ENCODE results near the gene HIVEP3.

HIVEP3 gene

DNA sequence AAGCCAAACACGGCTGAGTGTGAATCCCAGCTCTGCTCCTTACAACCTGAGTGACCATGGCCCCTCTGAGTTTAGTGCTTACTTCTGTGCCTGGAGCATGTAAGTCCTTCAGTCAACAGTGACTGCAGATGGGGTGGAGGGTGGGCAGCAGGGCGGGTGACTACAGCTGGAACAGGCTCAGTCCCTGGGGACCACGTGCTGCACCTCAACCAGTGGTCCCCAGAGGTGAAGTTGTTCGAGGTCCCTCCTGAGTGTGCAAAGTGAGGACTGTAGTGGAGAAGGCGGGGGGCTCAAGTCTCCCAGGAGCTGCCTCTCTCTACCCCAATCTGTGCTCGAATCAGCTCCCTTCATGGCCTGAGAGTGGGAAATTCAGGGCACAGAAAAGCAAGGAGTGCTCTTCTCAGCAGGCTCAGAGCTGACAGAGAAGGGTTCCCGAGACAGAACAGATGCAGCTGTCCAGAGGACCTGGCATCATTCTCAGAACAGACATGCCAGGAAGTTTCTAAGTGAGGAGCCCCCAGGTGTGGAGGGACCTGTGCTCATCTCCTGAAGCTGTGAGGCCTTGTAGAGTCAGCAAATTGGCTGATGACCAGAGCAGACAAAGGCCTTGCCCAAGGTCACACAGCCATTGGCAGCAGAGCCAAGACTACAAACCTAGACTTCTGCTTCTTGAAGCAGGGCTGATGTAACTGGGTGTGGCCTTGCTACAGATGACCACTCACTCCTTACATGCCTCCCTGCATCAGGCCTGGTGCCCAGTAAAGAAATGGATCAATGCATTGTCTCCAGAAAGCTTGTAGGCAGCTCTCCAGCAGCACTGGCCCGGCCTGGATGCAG lies 372.5 kb downstream of the HIVEP3 start:
- no peak overlapping the region for H3K4me3 ChIP-seq (ENCODE audit: low read depth, low read length)
- no peak for TF ChIP-seq CTCF (IDR thresholded peaks at IDR 0.05; ENCODE audit: insufficient read depth, low read depth, low read length, missing control alignments)
- no peak for DNase-seq (ENCODE audit: low read depth)

DNA sequence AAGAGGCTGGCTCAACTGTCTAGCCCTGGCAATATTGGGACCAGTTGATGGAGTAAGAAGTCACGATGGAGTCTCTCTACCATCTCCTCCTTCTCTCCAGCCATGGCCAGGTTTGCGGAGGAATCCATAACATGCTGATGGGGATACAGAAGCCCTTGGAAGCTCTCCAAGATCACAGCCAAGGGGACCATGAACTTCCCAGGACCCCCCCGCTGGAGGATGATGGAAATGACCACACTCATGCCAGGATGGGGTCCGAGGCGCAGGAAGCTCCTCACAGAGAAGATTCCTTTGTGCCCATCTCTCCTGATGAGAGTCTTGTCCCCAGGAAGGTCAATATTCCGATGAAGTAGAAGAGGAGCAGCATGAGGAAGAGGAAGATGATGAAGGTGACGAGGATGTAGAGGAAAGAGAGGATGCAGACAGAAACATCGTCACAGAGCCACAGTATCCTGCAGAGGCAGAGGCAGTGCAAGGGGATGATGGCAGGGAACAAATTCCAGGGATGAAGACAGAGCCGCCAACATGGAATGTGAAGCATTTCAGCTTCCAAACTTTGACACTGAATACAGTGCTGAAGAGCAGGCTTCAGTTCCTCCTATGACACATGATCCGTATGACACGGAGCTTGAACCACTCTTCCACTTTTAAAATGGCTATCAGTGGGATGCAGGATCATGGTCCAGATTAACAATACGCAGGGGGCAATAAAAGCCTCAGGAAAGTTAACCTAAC lies 376.4 kb downstream of the HIVEP3 start:
- TF ChIP-seq CTCF (IDR thresholded peaks at IDR 0.05; ENCODE audit: insufficient read depth, low read depth, low read length, missing control alignments) = no peak
- no peak for DNase-seq (ENCODE audit: low read depth)
- H3K4me3 ChIP-seq (ENCODE audit: low read depth, low read length) = no peak overlapping the region

- no peak overlapping the region for H3K4me3 ChIP-seq (ENCODE audit: low read depth, low read length)
- DNase-seq (ENCODE audit: low read depth) = no peak
- TF ChIP-seq CTCF (IDR thresholded peaks at IDR 0.05; ENCODE audit: insufficient read depth, low read depth, low read length, missing control alignments) = no peak
These were observed 377.1 kb downstream of the HIVEP3 start for GRCh38 chr1:41541592-41541952.

DNA sequence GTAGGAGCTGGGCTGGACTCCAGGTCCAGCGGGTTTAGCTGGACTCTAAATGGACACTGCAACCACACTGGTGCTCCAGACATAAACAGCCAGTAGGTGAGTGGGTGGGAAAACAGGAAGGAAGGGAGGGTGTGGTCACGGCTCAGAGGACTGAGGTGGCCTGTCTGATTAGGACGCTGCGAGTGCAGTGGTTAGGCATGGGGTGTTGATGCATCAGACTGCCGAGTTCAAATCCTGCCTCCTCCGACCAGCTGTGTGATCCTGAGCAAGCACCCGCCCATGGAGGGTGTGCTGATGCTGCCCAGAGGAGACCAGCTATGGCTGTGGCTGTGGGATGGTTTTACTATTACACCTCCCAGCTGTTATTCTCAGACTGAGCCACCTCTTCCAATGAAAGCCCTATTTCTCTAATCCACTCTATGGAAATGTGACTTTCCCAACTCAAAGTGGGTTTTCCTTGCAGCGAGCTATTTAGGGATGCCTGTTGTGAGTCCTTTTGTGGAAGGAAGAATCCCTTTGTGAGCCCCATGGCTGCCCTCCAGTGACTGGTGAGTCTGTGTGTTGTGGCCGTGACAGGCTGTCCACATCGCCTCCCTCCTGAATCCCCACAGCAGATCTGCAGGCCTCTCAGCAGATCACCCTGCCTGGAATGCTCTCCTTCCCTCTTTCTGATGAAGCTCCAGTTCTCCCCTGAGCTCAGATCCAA lies 377.7 kb downstream of the HIVEP3 start:
- no peak overlapping the region for H3K4me3 ChIP-seq (ENCODE audit: low read depth, low read length)

GRCh38 chr1:41539999-41540398 lies 378.7 kb downstream of the HIVEP3 start:
- H3K4me3 ChIP-seq (ENCODE audit: low read depth, low read length) = no peak overlapping the region
- no peak for DNase-seq (ENCODE audit: low read depth)
- no peak for TF ChIP-seq CTCF (IDR thresholded peaks at IDR 0.05; ENCODE audit: insufficient read depth, low read depth, low read length, missing control alignments)

More for the DNA sequence above, 377.7 kb downstream of the HIVEP3 start:
- peak; percentile 17 for DNase-seq (ENCODE audit: low read depth)
- no peak for TF ChIP-seq CTCF (IDR thresholded peaks at IDR 0.05; ENCODE audit: insufficient read depth, low read depth, low read length, missing control alignments)

DNA sequence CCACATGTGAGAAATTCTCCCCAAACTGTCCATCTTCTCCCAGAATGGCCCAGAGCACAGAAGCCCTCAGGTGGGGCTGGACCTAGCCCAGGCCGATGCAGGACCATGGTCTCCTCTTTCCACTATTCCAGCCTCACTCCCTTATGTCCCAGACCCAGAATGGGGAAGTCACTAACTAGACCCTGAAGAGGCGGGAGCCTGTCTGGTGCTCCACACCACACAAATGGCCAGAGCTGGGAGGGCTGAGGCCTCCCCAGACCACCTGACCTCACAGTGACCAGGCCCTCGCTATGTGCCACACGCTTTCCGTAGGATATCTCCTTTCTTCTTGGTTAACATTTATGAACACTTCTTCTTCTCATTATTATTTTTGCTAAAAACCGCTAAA lies 379.3 kb downstream of the HIVEP3 start:
- DNase-seq (ENCODE audit: low read depth) = no peak
- no peak overlapping the region for H3K4me3 ChIP-seq (ENCODE audit: low read depth, low read length)
- no peak for TF ChIP-seq CTCF (IDR thresholded peaks at IDR 0.05; ENCODE audit: insufficient read depth, low read depth, low read length, missing control alignments)

All from GM12865 (cell line).